H1 (cell line): ENCODE data around the gene SIRT3. TPM values are rescaled to one million over a fixed set of nuclear protein-coding genes. Genes with fewer than 3 reads are reported as not detected.

Experiments
- BRCA1 ChIP-seq: IDR thresholded peaks from 2 replicates; pipeline ENCODE4 v1.6.1; 2012; ENCODE audit warnings: low read depth, low read length, improper control_type of control experiment
- SIN3A ChIP-seq, 2 experiments: IDR thresholded peaks in 1 of 2; conservative IDR thresholded peaks in 1 of 2; 2 replicates each; pipeline ENCODE4 v1.6.1; 2011 to 2012; ENCODE audit warnings: low read length in 2 of 2, improper control_type of control experiment in 1 of 2, low read depth in 1 of 2, mild to moderate bottlenecking in 1 of 2
- SRF ChIP-seq: IDR thresholded peaks from 2 replicates; pipeline ENCODE4 v1.6.1; 2011; ENCODE audit warnings: mild to moderate bottlenecking, low read depth, low read length, moderate library complexity
- polyA plus RNA-seq, 7 experiments: library from polyadenylated mRNA; depleted of rRNA in 3 of 7; stranded (reverse) in 5 of 7; unstranded in 2 of 7; fragments of >200 nt in 5 of 7; fragments of 200-250 nt in 2 of 7; gene quantifications; 1 replicate in 5 of 7; 2 replicates in 1 of 7; 4 replicates in 1 of 7; pipeline versions ENCODE4 v1.2.1 to v1.2.3, GENCODE V29; 2011 to 2013; ENCODE audit warnings: missing spikeins in 2 of 7, mixed read lengths in 2 of 7
- total RNA-seq: library from RNA; stranded (reverse); fragmentation: NEBNext Ultra II Directional; extraction: Animal tissue kit (Norgen Biotek cat#: 25700); gene quantifications from 2 replicates; pipeline ENCODE4 v1.2.1, GENCODE V29; 2021

SIRT3 gene
- total and polyA plus RNA-seq, 2 of the 8 experiments (the other 6 are each of a cell fraction or from before 2014, with no cell fraction given): 14.3 to 21.6 TPM

- TF ChIP-seq BRCA1: no peak
- TF ChIP-seq SIN3A (conservative IDR thresholded peaks at IDR 0.05 in 1 of 2, IDR thresholded peaks at IDR 0.05 in 1 of 2; ENCODE audit: low read depth in 1 of 2, low read length in 2 of 2): no peak
- no peak for TF ChIP-seq SRF
Observed at GRCh38 chr11:207863-208180, 28.3 kb downstream of the SIRT3 start (continued).
